ENCODE measurements around the gene PRR23B. TPM values are rescaled to one million over a fixed set of nuclear protein-coding genes. Genes with fewer than 3 reads are reported as not detected.
"Not testable (repeated sequence)": the region's sequence is repeated elsewhere in the genome, so short reads cannot be mapped to it uniquely, and the experiment has no call there.

PRR23B gene
- total RNA-seq = not detected in 2 replicates

- no peak for DNase-seq (ENCODE audit: extremely low read depth, low read depth, low spot score)
Observed at GRCh38 chr3:139020868-139021234, at the start of gene PRR23B. PRR23B (minus strand) TSS chr3:139020926; CDS start chr3:139020661, 265 bp downstream.

- DNase-seq (ENCODE audit: extremely low read depth, low read depth, low spot score) = no peak
Observed at GRCh38 chr3:139062918-139063317, 42.2 kb upstream of the PRR23B start.

- DNase-seq (ENCODE audit: extremely low read depth, low read depth, low spot score) = no peak
Observed at GRCh38 chr3:139052802-139053600, 32.3 kb upstream of the PRR23B start.

- DNase-seq (ENCODE audit: extremely low read depth, low read depth, low spot score) = no peak
Observed at GRCh38 chr3:139044366-139045210, 23.9 kb upstream of the PRR23B start, which contains the start of gene PRR23C. PRR23C (minus strand) TSS chr3:139044892; CDS start chr3:139044620, 272 bp downstream.

- no peak for DNase-seq (ENCODE audit: extremely low read depth, low read depth, low spot score)
Observed at GRCh38 chr3:139043554-139044365, 23.0 kb upstream of the PRR23B start.

GRCh38 chr3:139037478-139037877, 16.8 kb upstream of the PRR23B start:
- no peak for DNase-seq (ENCODE audit: extremely low read depth, low read depth, low spot score)

- no peak for DNase-seq (ENCODE audit: extremely low read depth, low read depth, low spot score)
Observed at GRCh38 chr3:139032326-139033002, 11.7 kb upstream of the PRR23B start.

GRCh38 chr3:139030576-139030975, 9.8 kb upstream of the PRR23B start:
- not testable (repeated sequence) for DNase-seq (ENCODE audit: extremely low read depth, low read depth, low spot score)

GRCh38 chr3:139024968-139025367, 4.2 kb upstream of the PRR23B start:
- no peak for DNase-seq (ENCODE audit: extremely low read depth, low read depth, low spot score)

- DNase-seq (ENCODE audit: extremely low read depth, low read depth, low spot score) = no peak
Observed at GRCh38 chr3:139020036-139020867, 474 bp downstream of the PRR23B start.

- DNase-seq (ENCODE audit: extremely low read depth, low read depth, low spot score) = no peak
Observed at GRCh38 chr3:139016430-139017048, 4.2 kb downstream of the PRR23B start.

- DNase-seq (ENCODE audit: extremely low read depth, low read depth, low spot score) = no peak
Observed at GRCh38 chr3:139006051-139006716, 14.5 kb downstream of the PRR23B start, which contains the start of gene PRR23A. PRR23A (minus strand) TSS chr3:139006268; CDS start chr3:139006268, 0 bp downstream.

GRCh38 chr3:139005356-139005993, 15.3 kb downstream of the PRR23B start:
- DNase-seq (ENCODE audit: extremely low read depth, low read depth, low spot score) = no peak

- DNase-seq (ENCODE audit: extremely low read depth, low read depth, low spot score) = no peak
Observed at GRCh38 chr3:138995706-138996105, 25.0 kb downstream of the PRR23B start.

- DNase-seq (ENCODE audit: extremely low read depth, low read depth, low spot score) = no peak
Observed at GRCh38 chr3:138987181-138987580, 33.5 kb downstream of the PRR23B start.

GRCh38 chr3:138985932-138986331, 34.8 kb downstream of the PRR23B start:
- no peak for DNase-seq (ENCODE audit: extremely low read depth, low read depth, low spot score)

- no peak for DNase-seq (ENCODE audit: extremely low read depth, low read depth, low spot score)
Observed at GRCh38 chr3:138984816-138985215, 35.9 kb downstream of the PRR23B start.

- no peak for DNase-seq (ENCODE audit: extremely low read depth, low read depth, low spot score)
Observed at GRCh38 chr3:138976047-138976446, 44.7 kb downstream of the PRR23B start.
